PC-9 (cell line): ENCODE data around the gene SMPD4.
"Not testable (repeated sequence)": the region's sequence is repeated elsewhere in the genome, so short reads cannot be mapped to it uniquely, and the experiment has no call there.

Experiments
- CTCF ChIP-seq: fragments of 200-600 bp; sonication (generic); conservative IDR thresholded peaks from 2 replicates; pipeline ENCODE4 v1.6.1; 2017; ENCODE audit warnings: mixed run types, antibody characterized with exemption, mild to moderate bottlenecking, moderate library complexity
- EZH2 ChIP-seq: fragments of 200-600 bp; sonication (generic); IDR thresholded peaks from 2 replicates; pipeline ENCODE4 v1.8.0; 2017; ENCODE audit warnings: antibody characterized with exemption, low read depth

GRCh38 chr2:130120924-130121323 is 60.5 kb downstream of the SMPD4 start:
- not testable (repeated sequence) for TF ChIP-seq CTCF, EZH2
